ENCODE data around the gene GCK.

The GCK gene

GRCh38 chr7:44217223-44217714 is 28.0 kb upstream of the GCK start:
- TF ChIP-seq CTCF (conservative IDR thresholded peaks at IDR 0.05), result no peak
- H3K27ac ChIP-seq, result peak overlapping the region; percentile 43

GRCh38 chr7:44216521-44217222 is 27.4 kb upstream of the GCK start:
- TF ChIP-seq CTCF (conservative IDR thresholded peaks at IDR 0.05), result no peak
- H3K27ac ChIP-seq, result peak overlapping the region; percentile 43

GRCh38 chr7:44216019-44216418 is 26.8 kb upstream of the GCK start:
- no peak for TF ChIP-seq CTCF (conservative IDR thresholded peaks at IDR 0.05)
- H3K27ac ChIP-seq, result peak overlapping the region; percentile 43

GRCh38 chr7:44215531-44215930 is 26.3 kb upstream of the GCK start:
- TF ChIP-seq CTCF (conservative IDR thresholded peaks at IDR 0.05), result no peak

DNA sequence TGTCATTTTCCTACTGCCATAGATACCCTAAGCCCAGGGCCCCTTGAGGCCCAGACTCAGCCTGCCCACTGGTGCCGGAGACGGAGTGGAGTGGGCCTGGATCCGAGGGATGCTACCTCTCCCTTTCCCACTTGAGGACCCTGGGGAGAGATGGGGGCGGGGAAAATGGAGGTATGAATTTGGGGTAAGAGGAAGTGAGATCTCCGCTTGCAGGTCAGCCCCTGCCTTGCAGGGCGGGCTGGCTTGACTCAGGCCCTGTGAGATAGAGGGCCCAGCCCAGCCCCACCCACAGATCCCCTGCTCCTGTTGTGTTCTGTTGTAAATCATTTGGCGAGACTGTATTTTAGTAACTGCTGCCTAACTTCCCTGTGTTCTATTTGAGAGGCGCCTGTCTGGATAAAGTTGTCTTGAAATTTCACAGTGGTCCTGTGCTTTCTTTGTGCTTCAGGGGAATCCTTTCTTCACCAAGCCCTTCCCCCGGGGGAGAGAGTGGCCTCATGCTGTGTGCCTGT is 24.7 kb upstream of the GCK start:
- no peak for TF ChIP-seq CTCF (conservative IDR thresholded peaks at IDR 0.05)
- H3K27ac ChIP-seq, result peak overlapping the region; percentile 17; the same call in 1 of the 2 replicates

More at GRCh38 chr7:44215531-44215930, 26.3 kb upstream of the GCK start:
- peak overlapping the region; percentile 43 for H3K27ac ChIP-seq

- peak overlapping the region; percentile 17; the same call in 1 of the 2 replicates for H3K27ac ChIP-seq
- TF ChIP-seq CTCF (conservative IDR thresholded peaks at IDR 0.05), result no peak
Observed at GRCh38 chr7:44213206-44213876, 24.1 kb upstream of the GCK start.

GRCh38 chr7:44212581-44213184 is 23.4 kb upstream of the GCK start:
- no peak for TF ChIP-seq CTCF (conservative IDR thresholded peaks at IDR 0.05)
- H3K27ac ChIP-seq, result no peak overlapping the region

Data from VCaP (cell line).